Panc1 (cell line): ENCODE measurements around the gene CLIC4. TPM values are rescaled to one million over a fixed set of nuclear protein-coding genes. Genes with fewer than 3 reads are reported as not detected.

Experiments used
- ATAC-seq: fragments of 200-7000 bp; cut with Tn5 transposase; 2 replicates; pipeline ENCODE4 v1.9.1; 2020; ENCODE audit warnings: mild to moderate bottlenecking, moderate library complexity
- BruUV-seq: library from RNA; stranded (reverse); fragments of 400-500 nt; replicated peaks from 2 replicates; lab custom pipeline; 2021; lab: Mats Ljungman, UMichigan
- CTCF ChIA-PET: fragments of 300-600 bp; sonication (Branson Sonifier 250); formaldehyde crosslinking; loops from one replicate; lab custom pipeline; 2022; ENCODE audit warnings: antibody characterized with exemption; lab: Charles Lee
- POLR2A ChIA-PET: fragments of 300-600 bp; sonication (Branson Sonifier 250); formaldehyde crosslinking; loops from one replicate; lab custom pipeline; 2022; ENCODE audit warnings: antibody characterized with exemption; lab: Charles Lee
- DNase-seq: peaks from one replicate; pipeline ENCODE4 v3.0.0-alpha.2; 2010; ENCODE audit warnings: low read depth, low spot score
- H3K27ac ChIP-seq: 2 replicates; pipeline ENCODE4 v1.5.1; 2011; ENCODE audit warnings: mild to moderate bottlenecking, low read length, inconsistent platforms
- H3K27me3 ChIP-seq: fragments of 200-500 bp; sonication (Bioruptor generic); 2 replicates; pipeline ENCODE4 v1.6.0; 2014; ENCODE audit warnings: low read length, inconsistent platforms; ENCODE audit not compliant: control insufficient read depth, insufficient read depth
- H3K36me3 ChIP-seq: fragments of 200-500 bp; sonication (Bioruptor generic); 2 replicates; pipeline ENCODE4 v1.5.1; 2014; ENCODE audit warnings: inconsistent platforms, mild to moderate bottlenecking, low read length, moderate library complexity; ENCODE audit not compliant: control insufficient read depth, insufficient read depth
- H3K4me1 ChIP-seq: 2 replicates; pipeline ENCODE4 v1.5.1; 2011; ENCODE audit warnings: inconsistent platforms, mild to moderate bottlenecking, low read length, moderate library complexity; ENCODE audit not compliant: control insufficient read depth, insufficient read depth
- H3K4me3 ChIP-seq, 2 experiments: 2 replicates each; pipeline ENCODE4 v1.5.1; 2011 to 2012; ENCODE audit warnings: low read depth in 2 of 2, low read length in 2 of 2, mild to moderate bottlenecking in 2 of 2, inconsistent platforms in 1 of 2, moderate library complexity in 1 of 2
- H3K9me3 ChIP-seq: fragments of 200-500 bp; sonication (Bioruptor generic); 2 replicates; pipeline ENCODE4 v1.5.1; 2014; ENCODE audit warnings: low read depth, mild to moderate bottlenecking, inconsistent platforms, low read length, moderate library complexity; ENCODE audit not compliant: control insufficient read depth, insufficient read depth
- POLR2AphosphoS5 ChIP-seq: IDR thresholded peaks from 2 replicates; pipeline ENCODE4 v1.6.1; 2012; ENCODE audit warnings: mild to moderate bottlenecking, low read depth, low read length, moderate library complexity
- SIN3A ChIP-seq: IDR thresholded peaks from 2 replicates; pipeline ENCODE4 v1.6.1; 2012; ENCODE audit warnings: low read depth, mild to moderate bottlenecking, low read length, moderate library complexity, borderline replicate concordance; ENCODE audit not compliant: insufficient read depth
- TCF7L2 ChIP-seq: IDR thresholded peaks from 2 replicates; pipeline ENCODE4 v1.6.1; 2011; ENCODE audit warnings: mild to moderate bottlenecking, low read depth, low read length, inconsistent platforms
- in situ Hi-C: cut with HindIII; loops from 2 replicates; pipeline ENCODE4 v1.10.0; 2016; ENCODE audit warnings: low sequenced_read_pairs, low pct_unique_long_range_greater_than_20kb
- intact Hi-C: fragments of 100-400 bp; cut with micrococcal nuclease; formaldehyde crosslinking; loops from one replicate; pipeline ENCODE4 v1.10.0; 2022; ENCODE audit not compliant: unreplicated experiment
- total RNA-seq: library from RNA; stranded (reverse); gene quantifications from one replicate; pipeline ENCODE4 v1.2.1, GENCODE V29; 2021; ENCODE audit not compliant: unreplicated experiment
- TF ChIP-seq, protein P1 (sequence below): fragments of 450-650 bp; IDR thresholded peaks from 2 replicates; pipeline ENCODE4 v1.5.1; 2017; ENCODE audit warnings: mild to moderate bottlenecking
- TF ChIP-seq, protein P2 (sequence below), 2 experiments: IDR thresholded peaks; 2 replicates each; pipeline ENCODE4 v1.6.1; 2011 to 2012; ENCODE audit warnings: low read depth in 2 of 2, control low read depth in 1 of 2, low read length in 1 of 2, mild to moderate bottlenecking in 1 of 2, moderate library complexity in 1 of 2; ENCODE audit not compliant: insufficient read depth in 1 of 2

Gene CLIC4
- total RNA-seq, 1 experiment from 2014 or later, result 123 TPM

DNA sequence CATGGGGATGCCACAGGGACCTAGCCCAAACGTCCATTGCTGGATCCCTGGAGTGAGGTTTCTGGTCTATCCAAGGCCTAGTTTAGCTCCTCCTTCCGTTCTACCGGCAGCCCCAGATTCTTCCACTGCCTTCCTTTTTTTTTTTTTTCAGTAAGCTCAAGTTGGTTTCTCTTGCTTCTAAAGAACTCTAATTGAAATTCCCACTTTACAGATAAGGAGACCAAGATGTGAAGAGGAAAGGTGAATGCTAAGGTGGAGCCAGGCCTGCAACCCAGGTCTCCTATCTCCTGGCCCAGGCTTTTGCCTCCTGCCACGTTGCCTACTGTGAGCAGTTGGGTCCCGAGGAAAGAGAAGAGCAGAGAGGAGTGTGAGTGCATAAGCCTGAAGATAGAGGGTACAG is 31.5 kb upstream of the CLIC4 start:
- ChIA-PET CTCF (no interaction called here), POLR2A (no interaction called here)
- H3K27ac ChIP-seq, result no peak overlapping the region
- TF ChIP-seq SIN3A (no peak), TCF7L2 (no peak), POLR2AphosphoS5 (no peak)
- TF ChIP-seq, protein P1, sequence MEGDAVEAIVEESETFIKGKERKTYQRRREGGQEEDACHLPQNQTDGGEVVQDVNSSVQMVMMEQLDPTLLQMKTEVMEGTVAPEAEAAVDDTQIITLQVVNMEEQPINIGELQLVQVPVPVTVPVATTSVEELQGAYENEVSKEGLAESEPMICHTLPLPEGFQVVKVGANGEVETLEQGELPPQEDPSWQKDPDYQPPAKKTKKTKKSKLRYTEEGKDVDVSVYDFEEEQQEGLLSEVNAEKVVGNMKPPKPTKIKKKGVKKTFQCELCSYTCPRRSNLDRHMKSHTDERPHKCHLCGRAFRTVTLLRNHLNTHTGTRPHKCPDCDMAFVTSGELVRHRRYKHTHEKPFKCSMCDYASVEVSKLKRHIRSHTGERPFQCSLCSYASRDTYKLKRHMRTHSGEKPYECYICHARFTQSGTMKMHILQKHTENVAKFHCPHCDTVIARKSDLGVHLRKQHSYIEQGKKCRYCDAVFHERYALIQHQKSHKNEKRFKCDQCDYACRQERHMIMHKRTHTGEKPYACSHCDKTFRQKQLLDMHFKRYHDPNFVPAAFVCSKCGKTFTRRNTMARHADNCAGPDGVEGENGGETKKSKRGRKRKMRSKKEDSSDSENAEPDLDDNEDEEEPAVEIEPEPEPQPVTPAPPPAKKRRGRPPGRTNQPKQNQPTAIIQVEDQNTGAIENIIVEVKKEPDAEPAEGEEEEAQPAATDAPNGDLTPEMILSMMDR, result no peak
- TF ChIP-seq, protein P2, sequence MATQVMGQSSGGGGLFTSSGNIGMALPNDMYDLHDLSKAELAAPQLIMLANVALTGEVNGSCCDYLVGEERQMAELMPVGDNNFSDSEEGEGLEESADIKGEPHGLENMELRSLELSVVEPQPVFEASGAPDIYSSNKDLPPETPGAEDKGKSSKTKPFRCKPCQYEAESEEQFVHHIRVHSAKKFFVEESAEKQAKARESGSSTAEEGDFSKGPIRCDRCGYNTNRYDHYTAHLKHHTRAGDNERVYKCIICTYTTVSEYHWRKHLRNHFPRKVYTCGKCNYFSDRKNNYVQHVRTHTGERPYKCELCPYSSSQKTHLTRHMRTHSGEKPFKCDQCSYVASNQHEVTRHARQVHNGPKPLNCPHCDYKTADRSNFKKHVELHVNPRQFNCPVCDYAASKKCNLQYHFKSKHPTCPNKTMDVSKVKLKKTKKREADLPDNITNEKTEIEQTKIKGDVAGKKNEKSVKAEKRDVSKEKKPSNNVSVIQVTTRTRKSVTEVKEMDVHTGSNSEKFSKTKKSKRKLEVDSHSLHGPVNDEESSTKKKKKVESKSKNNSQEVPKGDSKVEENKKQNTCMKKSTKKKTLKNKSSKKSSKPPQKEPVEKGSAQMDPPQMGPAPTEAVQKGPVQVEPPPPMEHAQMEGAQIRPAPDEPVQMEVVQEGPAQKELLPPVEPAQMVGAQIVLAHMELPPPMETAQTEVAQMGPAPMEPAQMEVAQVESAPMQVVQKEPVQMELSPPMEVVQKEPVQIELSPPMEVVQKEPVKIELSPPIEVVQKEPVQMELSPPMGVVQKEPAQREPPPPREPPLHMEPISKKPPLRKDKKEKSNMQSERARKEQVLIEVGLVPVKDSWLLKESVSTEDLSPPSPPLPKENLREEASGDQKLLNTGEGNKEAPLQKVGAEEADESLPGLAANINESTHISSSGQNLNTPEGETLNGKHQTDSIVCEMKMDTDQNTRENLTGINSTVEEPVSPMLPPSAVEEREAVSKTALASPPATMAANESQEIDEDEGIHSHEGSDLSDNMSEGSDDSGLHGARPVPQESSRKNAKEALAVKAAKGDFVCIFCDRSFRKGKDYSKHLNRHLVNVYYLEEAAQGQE (IDR thresholded peaks at IDR 0.05; ENCODE audit: insufficient read depth in 1 of 2, low read depth in 2 of 2, low read length in 1 of 2), result no peak
- in situ Hi-C loops, result no loop called here
- no peak for ATAC-seq
- no peaks in the 10 kb centered on the region for H3K36me3 ChIP-seq
- no peaks in the 10 kb centered on the region for H3K9me3 ChIP-seq
- DNase-seq, result no peak
- H3K27me3 ChIP-seq, result no peaks in the 10 kb centered on the region
- intact Hi-C loops, result no loop called here
- BruUV-seq, result no TSS peak
- no peak overlapping the region for H3K4me3 ChIP-seq
- H3K4me1 ChIP-seq, result no peaks in the 10 kb centered on the region

DNA sequence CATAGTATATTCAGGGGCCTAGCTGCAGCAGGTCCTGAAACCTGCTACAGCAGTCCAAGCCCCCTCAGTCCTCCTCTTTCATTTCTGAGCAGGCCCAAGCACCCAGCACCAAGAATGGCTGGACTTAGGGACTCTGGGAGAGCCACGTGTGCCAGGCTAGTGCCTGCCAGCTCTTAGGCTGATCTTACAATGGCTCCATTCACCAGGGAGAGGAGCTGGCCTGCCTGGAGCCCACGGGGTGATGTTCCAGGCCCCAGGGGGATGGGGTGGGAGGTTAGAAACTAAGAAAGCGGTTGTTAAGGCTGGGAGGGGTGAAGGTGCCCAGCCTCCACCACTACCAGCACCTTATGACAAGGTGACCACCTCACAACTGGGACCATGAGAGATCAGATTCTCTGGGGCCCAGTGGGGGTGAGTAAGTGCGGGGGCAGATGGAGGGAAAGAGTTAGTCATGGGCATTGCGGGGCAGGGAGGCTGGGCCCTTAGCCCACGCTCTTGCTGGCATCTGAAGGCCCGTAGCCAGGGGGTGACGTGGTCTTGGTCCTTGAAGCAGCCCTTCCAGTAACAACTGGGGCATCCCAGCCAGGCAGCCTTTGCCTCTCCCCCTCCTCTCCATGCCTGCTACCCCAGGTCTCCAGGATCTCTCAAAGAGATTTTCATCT is 30.3 kb upstream of the CLIC4 start:
- H3K27ac ChIP-seq, result no peak overlapping the region
- H3K9me3 ChIP-seq, result no peaks in the 10 kb centered on the region
- no peak overlapping the region for H3K4me3 ChIP-seq
- ATAC-seq, result 0 out of 2 replicates have a peak, but pooled peaks have one; percentile 17
- H3K27me3 ChIP-seq, result no peaks in the 10 kb centered on the region
- BruUV-seq, result no TSS peak
- CTCF ChIA-PET, result no interaction called here
- no peaks in the 10 kb centered on the region for H3K4me1 ChIP-seq
- H3K36me3 ChIP-seq, result no peaks in the 10 kb centered on the region
- DNase-seq, result no peak
- POLR2A ChIA-PET, result no interaction called here
- in situ Hi-C loops (no loop called here), intact Hi-C loops (no loop called here)
- TF ChIP-seq, protein P1, result no peak
